ENCODE results near the gene ZBED4.

ZBED4 gene

DNA sequence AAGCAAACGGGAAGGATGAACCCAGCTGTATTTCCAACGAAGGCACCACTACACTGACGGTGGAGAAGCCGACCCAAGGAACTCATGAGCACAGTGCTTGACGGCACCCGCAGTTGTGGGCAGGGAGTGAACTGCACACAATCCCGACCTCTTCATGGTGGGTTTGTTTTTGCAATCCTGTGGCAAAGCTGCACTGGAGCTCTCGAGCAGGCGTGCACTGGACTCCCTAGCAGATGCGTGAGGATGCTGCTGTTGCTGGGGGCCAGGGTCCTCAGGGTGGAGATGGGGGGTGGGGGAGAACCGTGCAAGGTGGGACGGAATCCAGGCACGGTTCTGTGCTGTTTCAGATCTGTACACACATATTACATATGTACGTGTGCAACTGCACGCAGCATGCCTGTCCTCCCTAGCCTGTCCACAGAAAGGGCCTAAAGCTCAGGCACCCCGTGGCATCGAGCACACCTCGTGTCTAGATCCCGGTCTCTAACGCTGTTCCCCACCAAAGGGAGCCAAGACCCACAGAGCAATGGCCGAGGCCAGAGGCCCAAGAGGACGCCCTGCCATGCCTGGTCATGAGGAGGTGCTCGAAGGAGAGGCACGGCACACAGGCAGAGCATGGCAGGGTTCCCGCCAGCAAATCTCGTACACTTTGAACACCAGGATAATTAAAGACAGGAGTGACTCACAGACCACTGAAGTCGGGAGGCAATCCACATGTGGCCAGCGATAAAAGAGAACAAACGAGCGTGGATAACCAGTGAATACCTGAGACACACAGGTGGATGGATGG, 47.0 kb downstream of the ZBED4 start:
- no peak for DNase-seq (ENCODE audit: low read depth in 2 of 2)

DNA sequence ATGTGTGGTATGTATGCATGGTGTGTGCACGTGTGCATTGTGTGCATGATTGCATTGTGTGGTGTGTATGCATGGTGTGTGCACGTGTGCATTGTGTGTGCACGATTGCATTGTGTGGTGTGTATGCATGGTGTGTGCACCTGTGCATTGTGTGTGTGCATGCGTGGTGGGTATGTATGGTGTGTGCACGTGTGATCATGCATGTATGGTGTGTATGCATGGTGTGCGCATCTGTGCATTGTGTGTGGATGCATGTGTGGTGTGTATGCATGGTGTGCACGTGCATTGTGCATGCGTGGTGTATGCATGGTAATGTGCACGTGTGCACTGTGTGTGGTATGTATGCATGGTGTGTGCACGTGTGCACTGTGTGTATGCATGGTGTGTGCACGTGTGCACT, 47.8 kb downstream of the ZBED4 start:
- no peak for DNase-seq (ENCODE audit: low read depth in 2 of 2)

DNA sequence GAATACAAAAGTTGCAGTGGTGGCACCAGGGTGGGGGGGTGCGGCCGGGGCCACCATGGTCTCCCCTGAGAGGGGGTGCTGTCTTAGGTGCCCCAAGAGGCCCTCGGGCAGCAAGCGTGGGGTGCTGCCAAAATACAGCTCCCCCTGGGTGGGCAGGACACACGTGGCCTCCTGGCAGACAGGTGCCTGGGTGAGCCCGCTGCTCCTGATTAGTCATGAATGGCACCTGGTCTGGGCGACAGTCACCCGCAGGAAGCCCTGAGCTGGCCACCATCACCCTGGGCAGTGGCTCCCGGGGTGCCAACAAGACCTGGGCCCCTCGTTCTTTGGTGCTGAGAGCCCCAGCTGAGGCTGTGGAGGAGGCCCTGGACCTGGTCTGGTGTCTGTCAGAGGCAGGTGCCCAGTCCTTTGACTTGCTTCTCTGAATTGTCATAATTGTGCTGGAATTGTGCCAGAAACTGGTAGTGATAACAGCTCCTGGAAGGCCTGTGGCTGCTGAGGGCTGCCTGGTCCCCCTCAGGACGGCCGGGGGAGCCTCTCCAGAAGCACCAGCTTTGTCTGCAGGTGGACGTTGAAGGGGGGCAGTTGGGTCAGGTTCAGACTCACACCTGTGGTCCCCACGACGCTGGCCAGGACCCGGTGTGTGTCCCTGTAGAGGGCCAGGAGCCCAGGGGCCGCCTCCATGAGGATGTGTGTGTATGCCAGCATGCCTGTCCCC, 49.8 kb downstream of the ZBED4 start:
- no peak for DNase-seq (ENCODE audit: low read depth in 2 of 2)

DNA sequence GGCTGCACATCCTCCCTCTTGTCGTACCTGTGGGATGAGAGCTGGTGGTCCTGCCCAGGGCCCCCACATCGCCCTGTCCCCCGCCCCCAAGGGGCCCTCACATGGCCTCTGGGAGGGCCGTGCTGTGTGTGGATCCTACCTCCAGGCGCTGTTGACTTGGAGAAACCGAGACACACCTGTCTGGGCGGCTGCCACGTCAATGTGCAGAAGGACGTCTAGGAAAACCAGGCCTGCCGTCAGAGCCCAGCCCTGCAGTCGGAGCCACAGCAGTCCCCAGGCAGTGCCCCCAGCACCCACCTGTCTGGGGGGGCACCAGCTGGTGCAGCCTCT, 50.4 kb downstream of the ZBED4 start:
- DNase-seq (ENCODE audit: low read depth in 2 of 2), result no peak

DNA sequence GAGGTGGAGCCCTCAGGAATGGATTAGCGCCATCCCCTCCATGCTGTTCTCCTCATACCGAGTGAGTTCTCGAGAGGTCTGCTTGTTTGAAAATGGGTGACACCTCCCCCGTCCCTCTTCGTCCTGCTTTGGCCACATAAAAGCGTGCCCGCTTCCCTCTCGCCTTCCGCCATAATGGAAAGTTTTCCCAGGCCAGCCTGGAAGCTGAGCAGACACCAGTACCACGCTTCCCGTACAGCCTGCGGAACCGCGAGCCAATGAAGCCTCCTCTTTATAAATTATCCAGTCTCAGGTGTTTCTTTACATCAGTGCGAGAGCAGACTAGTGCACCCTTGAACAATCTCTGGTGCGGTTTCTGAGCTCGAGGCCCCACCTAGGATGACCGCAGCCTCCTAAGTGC, 51.8 kb downstream of the ZBED4 start:
- DNase-seq (ENCODE audit: low read depth in 2 of 2), result no peak

DNA sequence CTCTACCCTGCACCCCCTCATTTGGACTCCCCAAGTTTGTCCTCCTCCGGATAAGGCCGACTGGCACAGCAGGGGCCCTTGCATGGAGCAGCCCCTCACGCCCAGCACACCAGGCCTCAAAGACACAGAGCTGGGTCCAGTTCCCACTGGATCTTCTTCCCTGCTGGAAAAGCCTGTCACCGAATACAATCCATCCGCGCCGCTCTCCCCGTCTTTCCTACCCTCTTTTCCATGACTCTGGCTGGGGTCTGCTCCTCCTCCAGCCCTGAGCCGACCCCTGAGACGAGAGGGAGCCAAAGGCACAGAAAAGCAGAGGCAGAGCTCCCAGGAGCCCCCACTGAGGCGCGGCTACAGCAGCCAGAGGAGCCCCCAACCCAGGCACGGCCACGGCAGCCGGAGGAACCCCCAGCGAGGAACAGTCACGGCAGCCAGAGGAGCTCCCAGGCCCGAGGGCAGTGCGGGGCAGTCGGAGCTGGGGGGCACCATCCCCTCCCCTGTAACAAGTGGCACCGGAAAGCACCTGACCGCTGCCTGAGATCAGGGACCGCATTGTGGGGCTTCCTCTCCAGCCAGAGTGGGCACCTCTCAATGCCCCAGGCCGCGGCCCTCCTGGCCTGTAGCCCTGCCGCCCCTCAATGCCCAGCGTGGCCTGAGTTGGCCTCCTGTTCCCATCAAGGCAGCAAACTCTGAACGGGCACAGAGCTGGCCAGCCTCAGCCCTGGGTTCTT, 52.6 kb downstream of the ZBED4 start:
- no peak for DNase-seq (ENCODE audit: low read depth in 2 of 2)

DNA sequence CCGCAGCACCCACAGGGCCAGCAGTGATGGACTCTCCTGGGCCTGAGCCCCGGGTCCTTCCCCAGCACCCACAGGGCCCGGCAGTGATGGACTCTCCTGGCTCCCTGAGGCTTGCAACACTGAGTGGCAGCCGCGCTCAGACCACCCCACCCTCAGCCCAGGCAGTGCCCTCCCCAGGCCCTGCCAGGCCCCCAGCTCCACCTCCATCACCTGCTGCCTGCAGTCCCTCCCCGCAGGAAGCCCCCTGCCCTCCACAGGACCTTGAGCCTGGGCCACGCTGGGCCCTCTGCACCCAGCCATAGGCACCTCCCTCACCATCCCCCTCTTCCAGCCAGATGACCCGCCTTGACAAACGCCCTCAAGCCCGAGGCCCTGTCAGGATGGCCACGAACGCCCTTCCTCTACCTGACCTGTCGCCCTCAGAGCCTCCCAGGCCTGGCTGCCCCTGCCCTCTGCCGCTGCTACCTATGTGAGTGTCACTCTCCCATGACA, 53.2 kb downstream of the ZBED4 start:
- DNase-seq (ENCODE audit: low read depth in 2 of 2), result no peak

DNA sequence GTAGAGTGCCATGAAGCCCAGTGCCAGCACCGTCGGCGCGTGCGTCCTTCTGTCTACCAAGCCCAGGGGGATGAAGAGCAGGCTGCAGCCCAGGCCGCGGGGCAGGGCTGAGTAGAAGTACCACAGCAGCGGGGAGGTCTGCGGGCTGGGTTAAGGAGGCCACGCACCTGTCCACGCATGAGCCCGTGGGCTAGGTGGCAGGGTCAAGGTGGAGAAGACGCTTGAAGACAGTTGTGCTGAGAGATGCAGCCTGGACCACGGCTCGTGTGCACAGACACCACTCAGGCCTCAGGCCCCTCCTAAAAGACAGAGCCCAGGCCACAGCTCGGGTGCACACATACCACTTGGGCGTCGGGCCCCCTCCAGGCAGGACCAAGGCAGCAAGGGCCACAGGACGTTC, 54.2 kb downstream of the ZBED4 start:
- DNase-seq (ENCODE audit: low read depth in 2 of 2), result no peak

DNA sequence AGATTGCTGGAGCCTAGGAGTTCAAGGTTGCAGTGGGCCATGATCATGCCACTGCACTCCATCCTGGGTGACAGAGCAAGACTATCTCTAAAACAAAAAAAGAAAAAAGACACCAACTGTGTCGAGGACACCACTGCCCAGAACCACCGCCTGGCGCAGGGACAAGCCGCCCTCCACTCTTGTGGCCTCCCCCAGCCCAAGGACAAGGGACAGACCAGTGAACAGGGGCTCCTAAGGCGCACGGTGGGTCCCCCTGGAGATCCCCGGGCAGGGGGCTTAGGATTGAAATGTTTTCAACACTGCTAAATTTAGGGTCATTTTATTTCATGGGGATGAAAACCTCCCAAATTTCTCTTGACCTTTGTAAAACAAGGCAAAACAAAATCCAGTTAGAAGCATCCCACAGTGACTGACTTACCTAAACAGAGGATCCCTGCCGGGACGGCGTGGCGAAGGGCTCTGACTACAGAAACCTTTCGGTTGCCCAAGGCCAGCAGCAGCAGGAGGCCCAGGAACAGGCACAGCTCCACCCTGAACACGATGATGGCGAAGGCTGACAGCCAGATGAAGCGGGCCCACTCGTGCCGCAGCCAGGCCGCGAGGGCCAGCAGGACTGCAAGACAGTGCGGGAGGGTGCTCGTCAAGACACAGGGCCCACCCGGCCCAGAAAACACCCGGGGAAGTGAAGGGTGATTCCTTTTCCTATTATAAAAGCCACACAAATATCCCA, 56.0 kb downstream of the ZBED4 start:
- no peak for DNase-seq (ENCODE audit: low read depth in 2 of 2)

DNA sequence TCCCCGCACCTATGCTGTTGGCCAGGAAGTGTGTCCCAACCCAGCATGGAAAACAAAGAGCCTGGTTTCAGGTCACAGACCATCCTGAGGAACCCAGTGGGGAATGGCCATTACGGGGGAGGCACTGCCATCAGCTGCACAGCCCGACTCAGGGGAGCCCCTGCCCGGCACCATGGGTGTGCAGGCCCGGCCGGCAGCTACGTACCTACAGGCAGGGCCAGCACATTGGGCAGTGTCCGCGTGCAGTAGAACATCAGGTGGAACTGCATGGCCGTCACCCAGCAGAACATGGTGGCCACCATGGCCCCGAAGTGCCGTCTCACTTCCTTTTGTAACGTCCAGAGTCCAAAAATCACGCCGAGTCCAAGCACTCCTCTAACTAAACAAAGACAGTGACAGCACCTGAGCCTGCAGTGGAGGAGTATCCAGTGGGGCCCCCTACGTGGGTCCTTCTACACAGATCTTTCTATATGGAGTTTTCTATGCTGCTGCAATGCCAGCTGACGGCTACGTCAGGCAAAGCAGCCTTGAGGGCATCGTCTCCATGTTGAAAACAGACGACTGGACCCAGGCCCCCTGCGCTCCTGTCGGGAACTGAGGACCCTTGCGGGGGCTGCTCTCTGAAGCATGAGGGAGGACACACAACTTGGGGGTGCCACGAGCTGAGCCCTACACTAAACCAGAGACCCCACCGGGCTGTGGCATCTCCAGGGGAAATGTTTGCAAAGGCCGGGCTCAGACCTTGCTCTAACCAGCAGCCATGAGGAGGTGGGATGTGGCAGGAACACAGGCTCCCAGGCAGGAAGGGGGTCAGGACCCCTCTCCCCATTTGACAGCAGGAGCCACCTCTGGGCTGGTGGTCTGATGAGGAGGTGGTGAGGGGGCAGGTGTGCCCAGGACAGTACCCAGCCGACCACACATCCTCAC, 56.8 kb downstream of the ZBED4 start:
- no peak for DNase-seq (ENCODE audit: low read depth in 2 of 2)

DNA sequence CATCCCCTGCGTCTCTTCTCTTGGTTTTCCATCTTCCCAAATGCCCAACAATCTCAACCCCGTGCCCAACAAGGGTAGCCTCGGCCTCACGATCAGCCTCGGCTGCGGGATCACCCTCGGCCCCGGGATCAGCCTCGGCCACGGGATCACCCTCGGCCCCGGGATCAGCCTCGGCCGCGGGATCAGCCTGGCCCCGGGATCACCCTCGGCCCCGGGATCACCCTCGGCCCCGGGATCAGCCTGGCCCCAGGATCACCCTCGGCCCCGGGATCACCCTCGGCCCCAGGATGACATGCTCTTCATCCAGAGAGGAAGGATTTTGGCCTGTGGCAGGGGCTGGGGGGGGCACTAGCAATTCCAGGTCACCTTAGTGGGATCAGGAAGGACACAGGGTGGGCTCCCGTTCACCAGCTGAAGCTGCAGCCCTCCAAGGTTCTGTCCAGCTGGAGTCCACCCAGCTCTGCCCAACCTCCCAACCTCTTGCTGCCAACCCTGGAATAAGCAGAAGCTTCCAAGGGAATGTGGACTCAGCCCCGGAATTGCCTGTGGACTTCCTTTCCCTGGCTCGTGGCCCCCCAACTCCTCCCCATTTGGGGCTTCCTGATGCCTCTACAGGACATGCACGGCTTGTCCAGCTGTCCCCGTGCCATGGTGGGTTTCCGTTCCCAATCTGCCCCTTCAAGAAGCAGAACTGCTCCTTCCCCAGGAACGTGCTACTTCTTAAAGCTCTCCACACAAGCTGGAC, 58.4 kb downstream of the ZBED4 start:
- DNase-seq (ENCODE audit: low read depth in 2 of 2), result no peak

DNA sequence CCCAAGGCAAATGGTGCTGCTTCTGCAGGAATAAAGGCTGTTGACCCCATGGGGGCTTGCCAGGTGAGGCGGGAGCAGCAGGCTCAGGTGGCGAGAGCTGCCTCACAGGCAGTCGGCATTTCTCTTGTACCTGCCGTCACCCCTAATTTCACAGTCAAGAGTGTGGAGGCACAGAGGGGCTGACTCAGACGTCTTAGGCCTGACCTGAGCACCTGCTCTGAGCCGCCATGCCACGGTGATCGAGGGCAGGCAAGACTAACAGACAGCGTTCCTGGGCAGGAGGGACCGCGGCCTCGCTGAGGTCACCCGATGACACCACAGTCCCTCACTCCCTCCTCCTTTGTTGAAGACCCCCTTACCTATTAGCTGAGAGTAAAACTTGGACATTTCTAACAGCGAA, 59.4 kb downstream of the ZBED4 start:
- DNase-seq (ENCODE audit: low read depth in 2 of 2), result no peak

DNA sequence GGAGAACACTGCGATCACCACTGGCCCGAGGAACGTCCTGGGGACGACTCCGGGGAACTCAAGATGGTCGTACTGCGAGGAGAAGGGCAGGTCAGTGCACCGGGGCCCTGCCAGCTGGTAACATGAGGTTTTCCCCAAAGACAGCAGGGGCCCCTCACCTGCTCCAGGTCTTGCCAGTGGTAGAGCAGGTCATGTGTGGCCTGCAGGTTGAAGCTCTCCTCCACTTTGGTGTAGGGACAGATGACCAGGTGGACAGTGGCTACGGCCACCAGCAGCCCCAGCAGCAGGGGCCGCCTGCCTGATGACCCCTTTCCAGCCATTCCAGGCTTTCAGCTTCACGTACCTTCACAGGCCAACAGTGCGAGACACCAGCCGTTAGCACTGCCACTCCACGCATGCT, 59.8 kb downstream of the ZBED4 start:
- no peak for DNase-seq (ENCODE audit: low read depth in 2 of 2)

DNA sequence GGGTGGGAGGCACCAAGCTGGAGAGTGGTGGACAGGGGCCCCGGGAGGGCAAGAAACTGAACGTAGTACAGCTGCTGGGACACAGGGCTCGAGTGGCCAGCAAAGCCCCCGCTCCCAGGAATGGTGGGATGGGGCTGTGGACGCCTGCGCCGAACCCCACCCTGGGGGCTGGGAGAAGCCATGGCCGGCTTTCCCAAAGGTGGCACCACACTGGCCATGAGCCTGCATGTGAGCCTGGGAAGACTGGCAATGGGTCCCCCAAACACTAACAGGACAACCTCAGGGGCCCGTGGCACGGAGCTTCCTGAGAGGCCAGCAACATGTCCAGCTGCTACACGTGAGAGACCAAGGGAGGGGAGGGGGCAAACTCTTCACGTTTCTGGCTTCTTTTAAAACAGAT, 60.6 kb downstream of the ZBED4 start:
- no peak for DNase-seq (ENCODE audit: low read depth in 2 of 2)

DNA sequence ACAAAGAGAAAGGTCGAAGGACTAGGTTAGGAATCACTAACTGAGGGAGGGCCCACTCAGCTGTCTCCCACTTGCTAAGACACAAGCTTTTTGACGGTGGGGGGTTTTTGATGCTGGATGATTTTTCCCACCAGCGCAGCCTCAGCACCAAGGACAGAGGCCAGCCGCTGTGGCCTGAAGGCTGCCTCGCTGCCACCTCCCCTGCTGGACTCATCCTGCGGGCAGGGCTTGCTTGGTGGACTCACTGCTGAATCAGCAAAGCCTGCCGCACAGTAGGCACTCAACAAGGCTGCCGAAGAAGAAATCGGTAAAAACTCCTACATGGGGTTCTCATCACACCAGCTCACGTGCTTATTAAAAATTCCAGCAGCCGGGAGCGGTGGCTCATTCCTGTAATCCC, 62.0 kb downstream of the ZBED4 start:
- no peak for DNase-seq (ENCODE audit: low read depth in 2 of 2)

DNA sequence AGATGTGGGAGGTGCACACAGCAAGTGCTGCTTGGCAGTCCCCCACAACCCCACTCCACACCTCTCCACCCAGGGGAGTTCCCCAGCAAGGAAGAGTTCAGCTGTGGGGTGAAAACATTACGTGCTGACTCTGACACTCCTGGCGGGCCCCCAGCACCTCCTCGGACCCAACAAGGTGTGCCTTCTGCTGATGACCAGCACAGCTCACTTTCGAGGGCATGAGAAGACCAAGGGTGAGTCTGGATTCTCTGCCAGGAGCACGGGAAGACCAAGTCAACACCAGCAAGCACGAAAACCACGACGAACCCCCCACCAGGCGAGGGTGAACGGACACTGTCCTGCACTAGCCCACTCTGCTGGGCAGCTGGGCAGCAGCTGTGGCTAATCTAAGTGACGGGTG, 63.2 kb downstream of the ZBED4 start:
- no peak for DNase-seq (ENCODE audit: low read depth in 2 of 2)

DNA sequence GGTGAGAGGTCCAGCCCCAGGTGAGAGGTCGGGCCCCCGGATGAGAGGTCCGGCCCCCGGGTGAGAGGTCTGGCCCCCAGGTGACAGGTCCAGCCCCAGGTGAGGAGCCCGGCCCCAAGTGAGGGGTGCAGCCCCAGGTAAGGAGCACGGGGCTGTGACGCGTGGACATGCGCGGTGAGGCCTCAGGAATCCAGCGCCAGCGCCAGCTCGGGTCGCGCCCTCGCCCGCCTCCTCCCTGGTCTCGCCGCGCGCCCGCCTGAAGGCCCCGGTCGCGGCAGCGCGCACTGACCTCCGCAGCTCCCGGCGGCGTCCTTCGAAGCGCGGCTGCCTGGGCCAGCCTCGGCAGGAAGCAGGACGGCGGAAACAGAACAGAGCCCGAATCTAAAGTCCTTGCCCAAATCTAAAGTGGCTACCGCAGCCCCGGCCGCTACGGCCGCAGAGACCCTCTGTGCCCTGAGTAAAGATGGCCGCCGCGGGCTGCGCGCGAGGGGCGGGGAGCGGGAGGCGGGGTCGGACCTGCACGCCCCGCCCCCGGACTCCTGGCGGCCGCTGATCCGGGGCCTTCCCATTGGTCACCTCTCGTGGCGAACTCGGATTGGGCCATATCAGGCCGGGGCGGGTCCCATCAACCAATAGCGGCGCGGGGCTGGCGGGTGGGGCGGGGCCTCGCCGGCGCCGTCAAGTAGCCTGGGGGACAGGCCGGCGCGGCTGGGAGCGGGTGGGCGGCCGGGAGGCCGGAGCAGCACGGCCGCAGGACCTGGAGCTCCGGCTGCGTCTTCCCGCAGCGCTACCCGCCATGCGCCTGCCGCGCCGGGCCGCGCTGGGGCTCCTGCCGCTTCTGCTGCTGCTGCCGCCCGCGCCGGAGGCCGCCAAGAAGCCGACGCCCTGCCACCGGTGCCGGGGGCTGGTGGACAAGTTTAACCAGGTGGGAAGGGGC, 64.6 kb downstream of the ZBED4 start, which contains the start of the genes ALG12 and CRELD2:
ALG12 (minus strand) TSS at position 465 of the 937 bp plus-strand sequence. CDS start 4,673 bp downstream, outside the sequence.
CRELD2 (plus strand) TSS at position 661 of the 937 bp plus-strand sequence; CDS start at position 797, 136 bp downstream.
- DNase-seq (ENCODE audit: low read depth in 2 of 2), result peak; percentile 96 to 97

DNA sequence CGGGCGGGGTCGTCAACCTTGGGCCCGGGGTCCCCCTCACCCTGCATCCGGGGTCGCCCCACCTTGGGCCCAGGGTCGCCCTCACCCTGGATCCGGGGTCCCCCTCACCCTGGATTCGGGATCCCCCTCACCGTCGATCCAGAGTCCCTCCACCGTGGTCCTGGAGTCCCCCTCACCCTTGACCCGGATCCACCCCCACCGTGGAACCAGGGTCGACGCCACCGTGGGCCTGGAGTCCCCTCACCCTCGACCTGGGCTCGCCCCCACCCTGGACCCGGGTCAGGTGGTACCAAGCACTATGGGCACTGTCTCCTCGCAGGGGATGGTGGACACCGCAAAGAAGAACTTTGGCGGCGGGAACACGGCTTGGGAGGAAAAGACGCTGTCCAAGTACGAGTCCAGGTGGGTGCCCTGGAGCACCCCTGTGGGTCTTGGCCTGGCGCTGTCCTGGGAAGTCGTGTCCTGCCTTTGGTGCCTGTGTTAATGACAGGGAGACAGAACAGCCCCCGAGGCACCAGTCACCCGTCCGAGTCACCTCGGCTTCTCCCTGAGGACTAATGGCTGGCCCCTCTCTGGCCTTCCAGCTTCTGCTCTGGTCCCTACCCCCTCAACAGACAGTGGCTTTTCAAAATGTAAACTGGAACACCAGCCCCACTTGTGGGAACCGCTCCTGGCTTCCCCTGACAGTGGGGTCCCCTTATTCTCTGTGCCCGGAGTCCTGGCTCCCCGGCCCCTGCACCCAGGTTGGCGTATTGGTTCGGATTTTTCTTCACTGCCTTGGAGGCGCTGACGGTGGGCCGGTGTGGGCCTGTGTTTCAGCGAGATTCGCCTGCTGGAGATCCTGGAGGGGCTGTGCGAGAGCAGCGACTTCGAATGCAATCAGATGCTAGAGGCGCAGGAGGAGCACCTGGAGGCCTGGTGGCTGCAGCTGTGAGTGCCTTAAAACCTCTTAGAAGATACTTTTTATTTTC, 65.6 kb downstream of the ZBED4 start:
- no peak for DNase-seq (ENCODE audit: low read depth in 2 of 2)
